A549 treated with Mapracorat at 1 μM for 4 hours (cell line): ENCODE results near the gene GMIP. TPM values are rescaled to one million over a fixed set of nuclear protein-coding genes. Genes with fewer than 3 reads are reported as not detected.

Source experiments
- total RNA-seq: library from RNA; stranded (reverse); fragments of 200-300 nt; extraction: Qiagen RNA extraction; gene quantifications from 5 replicates; pipeline ENCODE4 v1.2.3, GENCODE V29; 2022

GMIP gene, protein sequence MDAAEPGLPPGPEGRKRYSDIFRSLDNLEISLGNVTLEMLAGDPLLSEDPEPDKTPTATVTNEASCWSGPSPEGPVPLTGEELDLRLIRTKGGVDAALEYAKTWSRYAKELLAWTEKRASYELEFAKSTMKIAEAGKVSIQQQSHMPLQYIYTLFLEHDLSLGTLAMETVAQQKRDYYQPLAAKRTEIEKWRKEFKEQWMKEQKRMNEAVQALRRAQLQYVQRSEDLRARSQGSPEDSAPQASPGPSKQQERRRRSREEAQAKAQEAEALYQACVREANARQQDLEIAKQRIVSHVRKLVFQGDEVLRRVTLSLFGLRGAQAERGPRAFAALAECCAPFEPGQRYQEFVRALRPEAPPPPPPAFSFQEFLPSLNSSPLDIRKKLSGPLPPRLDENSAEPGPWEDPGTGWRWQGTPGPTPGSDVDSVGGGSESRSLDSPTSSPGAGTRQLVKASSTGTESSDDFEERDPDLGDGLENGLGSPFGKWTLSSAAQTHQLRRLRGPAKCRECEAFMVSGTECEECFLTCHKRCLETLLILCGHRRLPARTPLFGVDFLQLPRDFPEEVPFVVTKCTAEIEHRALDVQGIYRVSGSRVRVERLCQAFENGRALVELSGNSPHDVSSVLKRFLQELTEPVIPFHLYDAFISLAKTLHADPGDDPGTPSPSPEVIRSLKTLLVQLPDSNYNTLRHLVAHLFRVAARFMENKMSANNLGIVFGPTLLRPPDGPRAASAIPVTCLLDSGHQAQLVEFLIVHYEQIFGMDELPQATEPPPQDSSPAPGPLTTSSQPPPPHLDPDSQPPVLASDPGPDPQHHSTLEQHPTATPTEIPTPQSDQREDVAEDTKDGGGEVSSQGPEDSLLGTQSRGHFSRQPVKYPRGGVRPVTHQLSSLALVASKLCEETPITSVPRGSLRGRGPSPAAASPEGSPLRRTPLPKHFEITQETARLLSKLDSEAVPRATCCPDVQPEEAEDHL
- total RNA-seq, result 4.2 to 6.3 TPM (median 5.4 TPM) in 5 replicates

GRCh38 chr19:19643158-19644053 lies at the start of gene GMIP:
Gene GMIP, minus strand, starts transcription at chr19:19643657. Its CDS starts 128 bp downstream, at chr19:19643529.

DNA sequence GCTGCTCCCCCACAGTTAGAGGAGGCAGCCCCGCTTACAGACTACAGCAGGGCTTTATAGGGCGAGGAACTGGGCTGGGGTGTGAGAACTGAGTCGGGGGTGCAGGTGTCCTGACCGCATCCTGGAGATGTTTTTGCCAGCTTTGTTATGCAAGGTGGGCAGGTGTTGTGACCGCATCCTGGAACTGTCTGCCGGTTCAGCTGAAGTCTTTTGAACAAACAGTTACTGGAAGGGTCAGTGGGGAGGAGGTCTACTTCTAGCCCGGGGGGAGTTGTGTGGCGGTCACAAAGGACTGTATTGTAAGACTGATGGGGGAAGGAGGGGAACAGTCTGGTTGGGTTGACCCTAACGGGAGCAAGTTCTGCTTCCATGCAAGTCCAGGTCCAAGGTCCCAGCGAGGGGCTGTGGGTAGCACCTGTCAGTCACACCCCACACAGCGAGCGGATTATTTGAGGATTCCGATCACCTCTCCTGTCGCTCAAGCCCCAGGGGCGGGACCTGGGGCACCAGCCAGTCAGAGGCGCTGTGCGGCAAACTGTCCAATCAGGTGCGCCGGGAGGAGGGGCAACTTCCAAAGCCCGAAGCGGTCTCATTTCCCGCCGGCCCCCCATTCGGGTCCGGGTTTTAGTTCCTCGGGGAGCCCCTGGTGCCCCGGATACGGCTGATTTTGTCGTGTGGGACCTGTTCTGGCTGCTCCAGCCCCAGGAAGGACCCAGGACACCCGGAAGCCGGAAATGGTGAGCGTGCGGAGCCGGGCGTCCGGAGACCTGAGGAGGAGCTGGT lies 25.0 kb upstream of the GMIP start, which contains the start of gene ZNF101:
Gene ZNF101 (plus strand): TSS at position 610 of the 783 bp plus-strand sequence. CDS start 125 bp downstream, at position 735.

DNA sequence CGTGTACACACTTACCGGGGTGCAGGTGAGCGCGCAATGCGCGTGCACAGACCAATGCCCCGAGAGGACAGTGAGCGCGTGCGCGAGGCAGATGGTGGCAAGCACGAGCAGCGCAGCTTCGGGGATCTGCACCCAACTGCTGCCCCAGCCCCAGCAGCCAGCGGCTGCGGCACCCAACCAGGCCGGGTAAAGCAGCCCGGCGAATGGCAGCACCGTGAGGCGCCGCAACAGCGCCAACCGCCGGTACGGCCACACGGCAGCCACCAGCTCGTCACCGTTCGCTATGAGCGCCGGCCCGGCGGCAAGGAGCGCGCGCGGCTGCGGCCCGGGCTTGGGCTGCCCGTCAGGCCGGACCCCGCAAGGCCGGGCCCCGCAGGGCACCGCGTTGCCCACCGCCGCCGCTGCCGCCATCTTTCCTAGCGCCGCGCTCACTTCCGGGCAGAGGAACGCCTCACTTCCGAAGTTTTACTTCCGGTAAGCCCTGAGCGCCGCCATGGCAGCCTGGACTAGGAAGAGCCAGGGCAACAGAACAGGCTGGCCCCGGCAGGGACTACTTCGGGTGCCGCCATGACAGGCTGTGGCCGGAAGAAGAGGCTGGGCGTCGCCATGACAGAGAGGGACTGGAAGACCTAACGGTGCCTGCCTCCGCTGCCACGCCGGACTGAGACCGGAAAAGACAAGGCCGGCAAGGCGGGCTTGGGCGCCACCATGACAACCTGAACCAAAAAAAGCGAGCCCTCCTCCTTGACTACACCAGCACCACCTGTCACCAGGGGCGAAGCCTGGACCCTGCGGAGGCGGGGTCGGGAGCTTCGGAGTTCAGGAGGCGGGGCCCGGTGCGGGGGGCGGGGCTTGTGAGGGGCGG lies 20.0 kb upstream of the GMIP start, which contains the start of gene ATP13A1:
Gene ATP13A1 (minus strand): TSS at position 421 of the 865 bp plus-strand sequence. CDS start 10 bp downstream, at position 411.

DNA sequence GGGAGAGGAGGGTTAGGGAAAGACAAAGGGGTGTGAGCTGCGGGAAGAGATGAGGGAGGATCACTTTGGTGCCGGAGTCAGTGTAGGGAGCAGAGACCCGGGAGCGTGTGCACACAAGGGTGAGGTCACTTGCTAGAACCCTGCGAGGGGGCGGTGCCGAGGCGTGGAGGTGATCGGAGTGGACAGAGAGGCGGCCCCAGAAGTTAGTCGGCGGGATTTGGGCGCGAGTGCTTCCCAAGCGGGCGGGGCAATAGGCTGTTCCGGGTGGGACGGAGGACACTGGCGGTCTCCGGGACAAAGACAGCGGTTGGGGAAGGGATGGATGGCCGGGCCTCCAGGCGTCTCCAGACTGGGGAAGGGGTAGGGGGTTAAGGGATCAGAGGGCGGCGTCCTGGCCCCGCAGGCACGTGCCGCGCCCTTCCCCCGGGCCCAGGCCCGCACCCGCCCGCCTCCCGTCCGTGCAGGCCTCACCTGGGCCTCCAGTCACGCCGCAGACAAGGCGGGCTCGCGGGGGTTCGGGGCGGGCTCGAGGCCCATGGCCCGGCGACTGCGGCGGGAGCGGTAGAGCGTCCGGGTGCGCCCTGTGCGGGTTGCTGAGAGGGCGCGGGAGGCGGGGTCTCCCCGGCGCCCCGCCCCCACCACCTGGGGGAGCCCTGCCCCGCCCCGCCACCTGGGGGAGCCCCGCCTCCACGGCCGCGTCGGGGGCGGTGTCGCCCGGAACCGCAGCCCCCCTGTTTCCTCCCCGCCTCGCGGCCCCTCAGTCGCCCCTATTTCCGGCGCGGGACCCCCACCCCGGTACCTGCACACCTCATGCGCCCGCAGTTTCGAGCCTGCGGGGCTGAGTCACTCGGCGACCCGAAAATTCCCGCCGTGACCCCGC lies 15.6 kb downstream of the GMIP start, which contains the start of gene LPAR2:
Gene LPAR2 (minus strand): TSS at position 600 of the 880 bp plus-strand sequence. CDS start 945 bp downstream, outside the sequence.

DNA sequence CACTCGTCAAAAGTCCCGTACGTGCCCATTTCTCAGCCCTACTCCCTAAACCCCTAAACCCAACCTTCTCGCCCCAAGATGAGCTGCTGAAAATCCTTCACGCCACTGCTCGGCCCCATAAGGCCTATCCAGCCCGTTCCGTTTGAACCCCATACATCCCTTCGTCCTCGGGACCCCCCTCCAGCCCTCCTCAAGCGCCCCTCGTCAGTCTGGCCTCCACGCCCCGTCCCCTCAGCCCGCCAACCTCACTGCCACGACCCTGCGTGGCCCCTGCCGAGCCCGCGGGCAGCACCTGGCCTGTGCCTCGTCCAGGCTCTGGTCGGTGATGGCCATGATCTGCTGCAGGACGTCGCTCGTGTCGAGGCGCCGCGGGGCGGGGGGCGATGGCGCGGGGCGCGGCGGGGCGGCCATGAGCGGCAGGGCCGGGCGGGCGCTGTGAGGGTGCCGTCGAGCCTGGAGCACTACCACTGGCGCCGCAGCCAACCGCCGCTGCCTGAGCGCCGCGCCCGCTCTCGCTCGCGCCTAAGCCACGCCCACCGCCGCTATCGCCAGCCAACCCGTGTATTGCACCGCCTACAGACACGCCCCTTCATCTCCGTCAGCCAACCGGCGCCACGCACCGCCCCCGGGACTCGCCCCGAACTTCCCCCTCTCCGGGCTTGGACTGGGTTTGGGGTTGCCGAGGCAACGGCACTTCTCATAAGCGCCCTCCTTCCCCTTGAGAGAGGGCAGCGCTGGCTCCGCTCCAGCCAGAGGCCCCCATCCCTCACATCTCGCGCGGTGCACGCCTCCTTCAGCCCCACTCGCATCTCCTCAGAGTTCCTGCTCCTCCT lies 25.0 kb downstream of the GMIP start, which contains the start of gene PBX4:
Gene PBX4 (minus strand): TSS at position 469 of the 833 bp plus-strand sequence. CDS start 58 bp downstream, at position 411.

Other genes starting within 250 kb of the GMIP start
- gene GATAD2A, start 238.0 kb downstream of the GMIP start, total RNA-seq, result 31.3 to 50.0 TPM (median 46.0 TPM) in 5 replicates
- 0.66 to 2.2 TPM (median 1.9 TPM) in 5 replicates for gene TSSK6, start 128.1 kb downstream of the GMIP start, total RNA-seq
- gene NDUFA13, start 127.4 kb downstream of the GMIP start, total RNA-seq, result 153 to 191 TPM (median 160 TPM) in 5 replicates
- 2.2 to 5.0 TPM (median 3.5 TPM) in 5 replicates for gene YJEFN3, start 114.7 kb downstream of the GMIP start, total RNA-seq
- gene CILP2, start 105.4 kb downstream of the GMIP start, total RNA-seq, result 0.13 to 0.24 TPM (median 0.15 TPM) in 5 replicates
- 1.3 to 2.2 TPM (median 1.7 TPM) in 5 replicates for gene PBX4, start 25.0 kb downstream of the GMIP start, total RNA-seq
- 3.1 to 5.2 TPM (median 4.6 TPM) in 5 replicates for gene LPAR2, start 15.4 kb downstream of the GMIP start, total RNA-seq
- gene ATP13A1, start 20.0 kb upstream of the GMIP start, total RNA-seq, result 22.1 to 34.8 TPM (median 29.7 TPM) in 5 replicates
- 3.4 to 4.2 TPM (median 3.9 TPM) in 5 replicates for gene ZNF101, start 25.2 kb upstream of the GMIP start, total RNA-seq
- gene ZNF14, start 89.5 kb upstream of the GMIP start, total RNA-seq, result 1.8 to 2.1 TPM (median 1.8 TPM) in 5 replicates
- 0.08 to 0.39 TPM (median 0.09 TPM) in 5 replicates for gene ZNF506, start 178.1 kb upstream of the GMIP start, total RNA-seq
- gene ZNF253, start 222.2 kb upstream of the GMIP start, total RNA-seq, result not detected in 5 replicates